Endothelial cell of umbilical vein (primary cell): ENCODE results near the gene ZNF680. TPM values are rescaled to one million over a fixed set of nuclear protein-coding genes. Genes with fewer than 3 reads are reported as not detected.

Source experiments
- BruUV-seq: library from RNA; stranded (reverse); fragments of 400-500 nt; replicated peaks from 2 replicates; lab custom pipeline; 2021; lab: Mats Ljungman, UMichigan
- CTCF ChIA-PET: fragments of 300-600, 350-600 bp; sonication (Branson Sonifier 250); formaldehyde crosslinking; loops from one replicate; lab custom pipeline; 2021; ENCODE audit warnings: antibody characterized with exemption, inconsistent platforms; lab: Charles Lee
- POLR2A ChIA-PET: fragments of 300-600, 350-600 bp; sonication (Branson Sonifier 250); formaldehyde crosslinking; loops from one replicate; lab custom pipeline; 2021; ENCODE audit warnings: antibody characterized with exemption, inconsistent platforms; lab: Charles Lee
- DNase-seq: peaks from one replicate; pipeline ENCODE4 v3.0.0-alpha.2; 2011; ENCODE audit warnings: low read depth, low spot score
- FAIRE-seq: peaks from 2 replicates; lab custom pipeline; 2011; peaks lifted over from hg19 to GRCh38; lab: Jason Lieb, UNC
- H2AFZ ChIP-seq: 2 replicates; pipeline ENCODE4 v1.6.0; 2012; ENCODE audit warnings: low read depth, low read length, control low read depth, inconsistent platforms
- H3K27ac ChIP-seq: 2 replicates; pipeline ENCODE4 v1.5.1; 2011; ENCODE audit warnings: low read depth, mild to moderate bottlenecking, control low read depth, low read length, moderate library complexity; ENCODE audit not compliant: insufficient read depth
- H3K27me3 ChIP-seq, 2 experiments: 2 replicates each; pipeline versions ENCODE4 v1.6.0 to v1.6.1; 2011; ENCODE audit warnings: low read length in 2 of 2, mixed read lengths in 1 of 2; ENCODE audit not compliant: control insufficient read depth in 2 of 2, insufficient read depth in 2 of 2
- H3K36me3 ChIP-seq, 2 experiments: 2 replicates in 1 of 2; 3 replicates in 1 of 2; pipeline ENCODE4 v1.5.1; 2011; ENCODE audit warnings: low read length in 2 of 2, mild to moderate bottlenecking in 1 of 2, moderate library complexity in 1 of 2; ENCODE audit not compliant: control insufficient read depth in 2 of 2, insufficient read depth in 2 of 2; ENCODE audit errors: extremely low read depth in 1 of 2
- H3K4me1 ChIP-seq: 3 replicates; pipeline ENCODE4 v1.5.1; 2011; ENCODE audit warnings: mild to moderate bottlenecking, low read length; ENCODE audit not compliant: control insufficient read depth, insufficient read depth; ENCODE audit errors: extremely low read depth
- H3K4me2 ChIP-seq: 2 replicates; pipeline ENCODE4 v1.6.1; 2011; ENCODE audit warnings: low read length, control low read depth, mixed read lengths; ENCODE audit not compliant: insufficient read depth
- H3K4me3 ChIP-seq, 3 experiments: fragments of 200-600 bp in 1 of 3; sonication (generic), shearing (Covaris generic) in 1 of 3; replicated peaks in 1 of 3; 2 replicates each; pipeline ENCODE4 v1.5.1; 2011 to 2016; ENCODE audit warnings: control low read depth in 3 of 3, low read length in 3 of 3, mild to moderate bottlenecking in 2 of 3, inconsistent platforms in 1 of 3, low read depth in 1 of 3, moderate library complexity in 1 of 3; ENCODE audit not compliant: insufficient read depth in 1 of 3
- H3K79me2 ChIP-seq: 2 replicates; pipeline ENCODE4 v1.6.0; 2012; ENCODE audit warnings: low read length, inconsistent platforms; ENCODE audit not compliant: control insufficient read depth, insufficient read depth
- H3K9ac ChIP-seq: replicated peaks from 2 replicates; pipeline ENCODE3; 2011; ENCODE audit warnings: low read length, control low read depth; ENCODE audit not compliant: insufficient read depth; ENCODE audit errors: extremely low read depth
- H3K9me1 ChIP-seq: replicated peaks from 3 replicates; pipeline ENCODE4 v1.6.0; 2011; ENCODE audit warnings: mild to moderate bottlenecking, low read length; ENCODE audit not compliant: control insufficient read depth, insufficient read depth; ENCODE audit errors: extremely low read depth
- H3K9me3 ChIP-seq: replicated peaks from 2 replicates; pipeline ENCODE4 v1.5.1; 2012; ENCODE audit warnings: low read length, inconsistent platforms; ENCODE audit not compliant: control insufficient read depth, insufficient read depth
- H4K20me1 ChIP-seq: replicated peaks from 2 replicates; pipeline ENCODE3; 2011; ENCODE audit warnings: mild to moderate bottlenecking, low read length; ENCODE audit not compliant: control insufficient read depth, insufficient read depth; ENCODE audit errors: extremely low read depth
- CTCF ChIP-seq, 2 donors: IDR thresholded peaks; 1 replicate in 1 of 2; 2 replicates in 1 of 2; pipeline ENCODE4 v1.5.1; 2011; ENCODE audit warnings: low read length in 2 of 2, mild to moderate bottlenecking in 2 of 2, moderate library complexity in 2 of 2, control low read depth in 1 of 2, inconsistent platforms in 1 of 2, low read depth in 1 of 2; ENCODE audit not compliant: insufficient read depth in 1 of 2; ENCODE audit errors: extremely low read depth in 1 of 2
- EZH2 ChIP-seq: IDR thresholded peaks from 2 replicates; pipeline ENCODE4 v1.6.1; 2012; ENCODE audit warnings: borderline replicate concordance, low read depth, mild to moderate bottlenecking, moderate library complexity, low read length, inconsistent platforms; ENCODE audit not compliant: severe bottlenecking
- FOS ChIP-seq: IDR thresholded peaks from 2 replicates; pipeline ENCODE4 v1.6.1; 2011; ENCODE audit warnings: mild to moderate bottlenecking, low read length, moderate library complexity, borderline replicate concordance; ENCODE audit not compliant: insufficient read depth
- GATA2 ChIP-seq: IDR thresholded peaks from 2 replicates; pipeline ENCODE4 v1.7.0; 2011; ENCODE audit warnings: low read depth, mild to moderate bottlenecking, moderate library complexity, mixed read lengths, low read length; ENCODE audit not compliant: insufficient read length, insufficient read depth
- JUN ChIP-seq: IDR thresholded peaks from 2 replicates; pipeline ENCODE4 v1.6.1; 2011; ENCODE audit warnings: borderline replicate concordance, low read depth; ENCODE audit not compliant: insufficient read length, insufficient read depth
- MAX ChIP-seq: IDR thresholded peaks from 2 replicates; pipeline ENCODE4 v1.6.1; 2011; ENCODE audit not compliant: insufficient read depth, insufficient read length
- MYC ChIP-seq: IDR thresholded peaks from one replicate; pipeline ENCODE4 v1.6.1; 2011; ENCODE audit warnings: mild to moderate bottlenecking, low read depth, low read length
- POLR2A ChIP-seq: IDR thresholded peaks from 2 replicates; pipeline ENCODE4 v1.6.1; 2012; ENCODE audit warnings: low read depth, mild to moderate bottlenecking, control low read depth, low read length
- POLR2AphosphoS5 ChIP-seq: IDR thresholded peaks from 2 replicates; pipeline ENCODE4 v1.6.1; 2012; ENCODE audit warnings: low read depth, mild to moderate bottlenecking, control low read depth, low read length, moderate library complexity; ENCODE audit not compliant: insufficient read depth
- dilution Hi-C: fragments of 300-500 bp; cut with MboI; formaldehyde crosslinking; loops from one replicate; pipeline ENCODE4 v1.15.0; 2019; ENCODE audit warnings: low sequenced_read_pairs; ENCODE audit not compliant: extremely low pct_ligation_motif_present
- intact Hi-C: fragments of 100-400 bp; cut with micrococcal nuclease; formaldehyde crosslinking; loops from one replicate; pipeline ENCODE4 v1.10.0; 2022
- polyA plus RNA-seq, 4 experiments: library from polyadenylated mRNA; depleted of rRNA in 3 of 4; stranded (reverse) in 3 of 4; unstranded in 1 of 4; fragments of >200 nt; gene quantifications; 2 replicates each; pipeline versions ENCODE4 v1.2.1 to v1.2.3, GENCODE V29; 2011 to 2012; ENCODE audit warnings: missing spikeins in 1 of 4
- total RNA-seq: library from RNA; stranded (reverse); gene quantifications from 2 replicates; pipeline ENCODE4 v1.2.3, GENCODE V29; 2021

The ZNF680 gene
- total and polyA plus RNA-seq, 2 donors (not counting 3 experiments of a cell fraction or from before 2014, with no cell fraction given) = 1.0 to 10.8 TPM

GRCh38 chr7:64516451-64516850, 46.4 kb downstream of the ZNF680 start:
- no peak overlapping the region for H3K9ac ChIP-seq
- intact Hi-C loops = no loop called here
- no peak overlapping the region for H2AFZ ChIP-seq
- no peak overlapping the region for H3K27ac ChIP-seq
- FAIRE-seq (no peak), DNase-seq (no peak)
- peaks cover 9% of the 10 kb centered on the region for H3K79me2 ChIP-seq
- no peak overlapping the region for H3K4me3 ChIP-seq
- peaks cover 5% of the 10 kb centered on the region for H3K9me3 ChIP-seq
- no peak overlapping the region for H3K4me2 ChIP-seq
- no peaks in the 10 kb centered on the region for H3K9me1 ChIP-seq
- POLR2A ChIA-PET = no interaction called here
- CTCF ChIA-PET = interaction anchor here (1.2 kb wide), 1 partner anchor 11 kb away, joined by 3 read pairs; no protein-coding TSS in a partner anchor
- no peaks in the 10 kb centered on the region for H3K36me3 ChIP-seq
- TF ChIP-seq CTCF (IDR thresholded peaks at IDR 0.05; ENCODE audit: extremely low read depth in 1 of 2, insufficient read depth in 1 of 2, low read depth in 1 of 2, low read length in 2 of 2) (no peak), POLR2A (no peak), MYC (no peak), FOS (no peak)
- no TSS peak for BruUV-seq
- H3K4me1 ChIP-seq = no peaks in the 10 kb centered on the region
- no peaks in the 10 kb centered on the region for H3K27me3 ChIP-seq
- H4K20me1 ChIP-seq = no peaks in the 10 kb centered on the region
- dilution Hi-C loops = no loop called here

- dilution Hi-C loops = no loop called here
- Histone ChIP-seq H3K9ac (no peak overlapping the region), H3K9me1 (no peaks in the 10 kb centered on the region), H3K4me2 (no peak overlapping the region), H3K4me3 (no peak overlapping the region), H3K9me3 (peaks cover 5% of the 10 kb centered on the region), H3K27ac (no peak overlapping the region), H3K4me1 (no peaks in the 10 kb centered on the region), H2AFZ (no peak overlapping the region), H4K20me1 (no peaks in the 10 kb centered on the region), H3K79me2 (peaks cover 9% of the 10 kb centered on the region), H3K27me3 (no peaks in the 10 kb centered on the region), H3K36me3 (no peaks in the 10 kb centered on the region)
- ChIA-PET CTCF (interaction anchor here (1.2 kb wide), 1 partner anchor 12 kb away, joined by 3 read pairs; no protein-coding TSS in a partner anchor), POLR2A (no interaction called here)
- no TSS peak for BruUV-seq
- FAIRE-seq = no peak
- TF ChIP-seq EZH2 = no peak
- no peak for TF ChIP-seq POLR2A
- TF ChIP-seq GATA2 = no peak
- no peak for TF ChIP-seq MYC
- no peak for TF ChIP-seq MAX
- TF ChIP-seq JUN = no peak
- TF ChIP-seq POLR2AphosphoS5 = no peak
- TF ChIP-seq FOS = no peak
- no peak for TF ChIP-seq CTCF (IDR thresholded peaks at IDR 0.05; ENCODE audit: extremely low read depth in 1 of 2, insufficient read depth in 1 of 2, low read depth in 1 of 2, low read length in 2 of 2)
- DNase-seq = no peak
- intact Hi-C loops = no loop called here
Observed at GRCh38 chr7:64515781-64516180, 47.1 kb downstream of the ZNF680 start.
